H9 (cell line): Measurements from ENCODE around the gene ZNF652. TPM values are rescaled to one million over a fixed set of nuclear protein-coding genes. Genes with fewer than 3 reads are reported as not detected.

Experiments used
- DNase-seq: peaks from one replicate; pipeline ENCODE4 v3.0.0-alpha.2; 2017
- H2AFZ ChIP-seq: one replicate; pipeline ENCODE4 v1.6.1; 2013; ENCODE audit warnings: mild to moderate bottlenecking, low read length, control low read depth, moderate library complexity
- H2AK5ac ChIP-seq: 2 replicates; pipeline ENCODE4 v1.6.1; 2013; ENCODE audit warnings: low read length, control low read depth, mixed read lengths; ENCODE audit not compliant: insufficient read length
- H2BK120ac ChIP-seq: one replicate; pipeline ENCODE4 v1.6.1; 2013; ENCODE audit warnings: low read depth, mild to moderate bottlenecking, low read length, control low read depth, inconsistent platforms; ENCODE audit not compliant: poor library complexity, severe bottlenecking
- H2BK12ac ChIP-seq: 2 replicates; pipeline ENCODE4 v1.6.1; 2013; ENCODE audit warnings: low read length, control low read depth, mixed read lengths, low read depth; ENCODE audit not compliant: insufficient read length
- H2BK15ac ChIP-seq: 2 replicates; pipeline ENCODE4 v1.6.1; 2013; ENCODE audit warnings: low read depth, low read length, control low read depth
- H2BK20ac ChIP-seq: one replicate; pipeline ENCODE4 v1.6.1; 2013; ENCODE audit warnings: low read depth, mild to moderate bottlenecking, low read length, control low read depth, inconsistent platforms; ENCODE audit not compliant: poor library complexity, severe bottlenecking
- H2BK5ac ChIP-seq: 2 replicates; pipeline ENCODE4 v1.6.1; 2013; ENCODE audit warnings: low read length, control low read depth, mixed read lengths; ENCODE audit not compliant: insufficient read length
- H3K14ac ChIP-seq: 2 replicates; pipeline ENCODE4 v1.6.1; 2013; ENCODE audit warnings: low read length, control low read depth; ENCODE audit not compliant: insufficient read depth
- H3K18ac ChIP-seq: 2 replicates; pipeline ENCODE4 v1.6.1; 2013; ENCODE audit warnings: low read depth, mild to moderate bottlenecking, mixed read lengths, low read length, control low read depth; ENCODE audit not compliant: insufficient read length
- H3K23ac ChIP-seq: 2 replicates; pipeline ENCODE4 v1.6.1; 2013; ENCODE audit warnings: low read length, control low read depth, mixed read lengths, low read depth; ENCODE audit not compliant: insufficient read length
- H3K23me2 ChIP-seq: 2 replicates; pipeline ENCODE4 v1.6.1; 2013; ENCODE audit warnings: low read depth, mild to moderate bottlenecking, mixed read lengths, low read length, control low read depth; ENCODE audit not compliant: insufficient read length, poor library complexity, severe bottlenecking
- H3K27ac ChIP-seq: 2 replicates; pipeline ENCODE4 v1.5.1; 2013; ENCODE audit warnings: low read length, control low read depth, mixed read lengths, low read depth; ENCODE audit not compliant: insufficient read length
- H3K27me3 ChIP-seq: 2 replicates; pipeline ENCODE4 v1.6.1; 2013; ENCODE audit warnings: low read length, control low read depth, inconsistent platforms; ENCODE audit not compliant: insufficient read depth
- H3K4ac ChIP-seq: 2 replicates; pipeline ENCODE4 v1.6.1; 2013; ENCODE audit warnings: low read depth, mild to moderate bottlenecking, control low read depth, inconsistent platforms, low read length, moderate library complexity
- H3K4me1 ChIP-seq: 2 replicates; pipeline ENCODE4 v1.6.1; 2013; ENCODE audit warnings: low read length, control low read depth, inconsistent platforms; ENCODE audit not compliant: insufficient read depth
- H3K4me2 ChIP-seq: 2 replicates; pipeline ENCODE4 v1.6.1; 2013; ENCODE audit warnings: low read length, control low read depth, mixed read lengths; ENCODE audit not compliant: insufficient read length, insufficient read depth
- H3K56ac ChIP-seq: 2 replicates; pipeline ENCODE4 v1.6.1; 2013; ENCODE audit warnings: low read depth, mild to moderate bottlenecking, mixed read lengths, low read length, control low read depth; ENCODE audit not compliant: insufficient read length
- H3K79me1 ChIP-seq: 2 replicates; pipeline ENCODE4 v1.6.1; 2013; ENCODE audit warnings: low read depth, mild to moderate bottlenecking, moderate library complexity, low read length, control low read depth, inconsistent platforms; ENCODE audit not compliant: insufficient read depth, poor library complexity, severe bottlenecking
- H3K79me2 ChIP-seq: 2 replicates; pipeline ENCODE4 v1.6.1; 2013; ENCODE audit warnings: low read length, control low read depth, inconsistent platforms; ENCODE audit not compliant: insufficient read depth
- H3K9ac ChIP-seq: 2 replicates; pipeline ENCODE4 v1.6.1; 2013; ENCODE audit warnings: low read length, control low read depth, mixed read lengths; ENCODE audit not compliant: insufficient read length; ENCODE audit errors: extremely low read depth
- H3K9me3 ChIP-seq: one replicate; pipeline ENCODE4 v1.6.1; 2013; ENCODE audit warnings: low read depth, low read length, inconsistent platforms; ENCODE audit not compliant: control insufficient read depth
- H3T11ph ChIP-seq: one replicate; pipeline ENCODE4 v1.6.1; 2013; ENCODE audit warnings: mild to moderate bottlenecking, low read length, control low read depth, inconsistent platforms
- H4K20me1 ChIP-seq: one replicate; pipeline ENCODE4 v1.6.1; 2013; ENCODE audit not compliant: control insufficient read depth, insufficient read length, insufficient read depth
- H4K5ac ChIP-seq: 2 replicates; pipeline ENCODE4 v1.6.1; 2013; ENCODE audit warnings: low read depth, mild to moderate bottlenecking, mixed read lengths, low read length, control low read depth; ENCODE audit not compliant: insufficient read length
- H4K8ac ChIP-seq: replicated peaks from 2 replicates; pipeline ENCODE4 v1.6.1; 2013; ENCODE audit warnings: low read length, control low read depth, mixed read lengths, low read depth; ENCODE audit not compliant: insufficient read length
- H4K91ac ChIP-seq: 2 replicates; pipeline ENCODE4 v1.6.1; 2013; ENCODE audit warnings: low read depth, mild to moderate bottlenecking, moderate library complexity, mixed read lengths, low read length, control low read depth; ENCODE audit not compliant: insufficient read length
- H3K27ac Mint-ChIP-seq, 3 experiments: 2 replicates in 2 of 3; 3 replicates in 1 of 3; pipeline ENCODE4 v1.8.0; 2020 to 2021; ENCODE audit warnings: mixed read lengths in 3 of 3, mild to moderate bottlenecking in 1 of 3, moderate library complexity in 1 of 3
- H3K27me3 Mint-ChIP-seq: 2 replicates; pipeline ENCODE4 v1.8.0; 2021; ENCODE audit warnings: low read depth, mild to moderate bottlenecking, moderate library complexity, mixed read lengths
- H3K36me3 Mint-ChIP-seq, 3 experiments: 2 replicates in 2 of 3; 3 replicates in 1 of 3; pipeline ENCODE4 v1.8.0; 2020 to 2021; ENCODE audit warnings: low read depth in 3 of 3, mixed read lengths in 3 of 3; ENCODE audit not compliant: insufficient read depth in 1 of 3
- H3K4me1 Mint-ChIP-seq, 2 experiments: 2 replicates each; pipeline ENCODE4 v1.8.0; 2020; ENCODE audit warnings: mixed read lengths in 2 of 2
- H3K4me3 Mint-ChIP-seq, 2 experiments: 2 replicates in 1 of 2; 3 replicates in 1 of 2; pipeline ENCODE4 v1.8.0; 2020 to 2021; ENCODE audit warnings: mild to moderate bottlenecking in 2 of 2, mixed read lengths in 2 of 2, moderate library complexity in 1 of 2
- H3K9me3 Mint-ChIP-seq, 2 experiments: 2 replicates in 1 of 2; 3 replicates in 1 of 2; pipeline ENCODE4 v1.8.0; 2020; ENCODE audit warnings: mild to moderate bottlenecking in 2 of 2, mixed read lengths in 2 of 2, moderate library complexity in 1 of 2
- WGBS: extraction: QIAGEN DNeasy Blood & Tissue Kit; methylation state at CpG from one replicate; pipeline ENCODE4 v1.1.7; 2013; ENCODE audit warnings: missing lambda C conversion rate, low lambda C conversion rate, mixed read lengths; ENCODE audit not compliant: insufficient read length; ENCODE audit errors: extremely low coverage; 5-methylcytosine and 5-hydroxymethylcytosine counted together
- total RNA-seq: library from RNA; stranded (reverse); gene quantifications from 2 replicates; pipeline ENCODE4 v1.2.1, GENCODE V29; 2021
- TF ChIP-seq, protein P1 (sequence below): fragments of 200-600 bp; sonication (generic); conservative IDR thresholded peaks from 3 replicates; pipeline ENCODE4 v1.8.0; 2021; ENCODE audit warnings: antibody characterized with exemption, mild to moderate bottlenecking

Gene ZNF652
- total RNA-seq, 1 experiment from 2014 or later = 33.6 TPM

DNA sequence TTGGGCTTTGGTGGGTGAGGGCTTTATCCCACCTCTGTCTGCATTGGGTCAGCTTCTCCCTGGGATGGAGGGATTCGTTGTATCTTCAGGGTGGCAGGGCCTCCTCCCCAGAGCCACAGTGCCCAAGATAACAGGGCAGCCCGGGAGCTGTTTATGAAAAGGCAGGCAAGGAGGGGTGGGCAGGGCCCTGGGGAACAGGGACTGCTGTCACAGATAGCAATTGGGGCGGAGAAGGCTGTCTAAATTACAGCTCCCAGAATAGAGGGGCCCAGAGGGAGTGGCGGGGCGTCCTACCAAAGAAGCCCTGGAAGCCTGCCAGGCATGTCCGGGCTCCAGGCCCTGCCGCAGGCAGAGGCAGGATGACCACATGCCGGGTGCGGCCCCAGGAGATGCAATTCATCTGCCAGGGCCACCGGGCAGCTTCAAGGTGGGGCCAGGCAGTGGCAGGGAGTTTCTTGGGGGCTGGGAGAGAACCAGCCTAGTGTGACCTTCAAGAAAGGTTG lies 112.7 kb downstream of the ZNF652 start:
- WGBS = no CpG with 5 or more reads among the region's 10 CpGs
- H3K4me1 Mint-ChIP-seq = peaks cover 4% of the 10 kb centered on the region in 2 experiments; a peak in 1 of 4 replicates

More for the DNA sequence above, 112.7 kb downstream of the ZNF652 start:
- no peak overlapping the region for H2BK20ac ChIP-seq
- H2AFZ ChIP-seq = no peak overlapping the region
- H3K4me1 ChIP-seq = no peaks in the 10 kb centered on the region
- no peak overlapping the region; the same call in 1 of the 2 replicates for H3K14ac ChIP-seq
- H3K56ac ChIP-seq = no peak overlapping the region
- Mint-ChIP-seq H3K4me3 (no peak overlapping the region), H3K27ac (no peak overlapping the region), H3K36me3 (no peaks in the 10 kb centered on the region), H3K9me3 (no peaks in the 10 kb centered on the region), H3K27me3 (peaks cover 4% of the 10 kb centered on the region)
- H3K4ac ChIP-seq = no peak overlapping the region
- H3K4me2 ChIP-seq = no peak overlapping the region
- H3K23ac ChIP-seq = no peak overlapping the region
- no peak overlapping the region for H3T11ph ChIP-seq
- H2BK5ac ChIP-seq = no peak overlapping the region
- DNase-seq = no peak
- H2AK5ac ChIP-seq = no peak overlapping the region
- no peak overlapping the region for H3K9ac ChIP-seq
- no peak overlapping the region for H2BK12ac ChIP-seq
- H2BK120ac ChIP-seq = no peak overlapping the region
- no peaks in the 10 kb centered on the region for H3K79me2 ChIP-seq
- no peak overlapping the region for H3K27ac ChIP-seq
- H3K27me3 ChIP-seq = no peaks in the 10 kb centered on the region
- H3K18ac ChIP-seq = no peak overlapping the region
- no peaks in the 10 kb centered on the region for H3K9me3 ChIP-seq
- H4K5ac ChIP-seq = no peak overlapping the region
- no peak overlapping the region for H4K91ac ChIP-seq
- H4K20me1 ChIP-seq = no peaks in the 10 kb centered on the region
- no peaks in the 10 kb centered on the region for H3K23me2 ChIP-seq
- no peak overlapping the region for H4K8ac ChIP-seq
- H3K79me1 ChIP-seq = no peaks in the 10 kb centered on the region
- TF ChIP-seq, protein P1, sequence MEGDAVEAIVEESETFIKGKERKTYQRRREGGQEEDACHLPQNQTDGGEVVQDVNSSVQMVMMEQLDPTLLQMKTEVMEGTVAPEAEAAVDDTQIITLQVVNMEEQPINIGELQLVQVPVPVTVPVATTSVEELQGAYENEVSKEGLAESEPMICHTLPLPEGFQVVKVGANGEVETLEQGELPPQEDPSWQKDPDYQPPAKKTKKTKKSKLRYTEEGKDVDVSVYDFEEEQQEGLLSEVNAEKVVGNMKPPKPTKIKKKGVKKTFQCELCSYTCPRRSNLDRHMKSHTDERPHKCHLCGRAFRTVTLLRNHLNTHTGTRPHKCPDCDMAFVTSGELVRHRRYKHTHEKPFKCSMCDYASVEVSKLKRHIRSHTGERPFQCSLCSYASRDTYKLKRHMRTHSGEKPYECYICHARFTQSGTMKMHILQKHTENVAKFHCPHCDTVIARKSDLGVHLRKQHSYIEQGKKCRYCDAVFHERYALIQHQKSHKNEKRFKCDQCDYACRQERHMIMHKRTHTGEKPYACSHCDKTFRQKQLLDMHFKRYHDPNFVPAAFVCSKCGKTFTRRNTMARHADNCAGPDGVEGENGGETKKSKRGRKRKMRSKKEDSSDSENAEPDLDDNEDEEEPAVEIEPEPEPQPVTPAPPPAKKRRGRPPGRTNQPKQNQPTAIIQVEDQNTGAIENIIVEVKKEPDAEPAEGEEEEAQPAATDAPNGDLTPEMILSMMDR = no peak
- no peak overlapping the region for H2BK15ac ChIP-seq
